HL-60/S4 treated with phorbol 12-myristate 13-acetate at 8.2 ng/mL for 4 days and 3 days (cell line): ENCODE data around the gene METTL6.
"Not testable (repeated sequence)": the region's sequence is repeated elsewhere in the genome, so short reads cannot be mapped to it uniquely, and the experiment has no call there.

ENCODE experiments used
- in situ Hi-C: fragments of 300-500 bp; cut with MboI; formaldehyde crosslinking; loops from 2 replicates; pipeline ENCODE4 v1.15.0; 2022; ENCODE audit warnings: low sequenced_read_pairs

The METTL6 gene

GRCh38 chr3:15427182-15427880 lies at the start of gene METTL6, which contains the start of gene EAF1:
Gene METTL6 (minus strand): TSS chr3:15427544. CDS start chr3:15426511, 1,033 bp downstream.
Gene EAF1 (plus strand): TSS chr3:15427598. CDS start chr3:15427780, 182 bp downstream.
- in situ Hi-C loops: no loop called here

GRCh38 chr3:15476378-15476777 lies 49.0 kb upstream of the METTL6 start:
- in situ Hi-C loops: no loop called here

- in situ Hi-C loops: no loop called here
These were observed 47.8 kb upstream of the METTL6 start for GRCh38 chr3:15475161-15475560.

GRCh38 chr3:15471861-15472260 lies 44.5 kb upstream of the METTL6 start:
- in situ Hi-C loops: no loop called here

- in situ Hi-C loops: no loop called here
These were observed 43.5 kb upstream of the METTL6 start for GRCh38 chr3:15470849-15471248.

GRCh38 chr3:15470261-15470660 lies 42.9 kb upstream of the METTL6 start:
- in situ Hi-C loops: no loop called here

- in situ Hi-C loops: no loop called here
These were observed 40.2 kb upstream of the METTL6 start for GRCh38 chr3:15467227-15468181.

GRCh38 chr3:15465876-15466585 lies 38.7 kb upstream of the METTL6 start:
- in situ Hi-C loops: no loop called here

- in situ Hi-C loops: no loop called here
These were observed 35.1 kb upstream of the METTL6 start for GRCh38 chr3:15462451-15462850.

- in situ Hi-C loops: no loop called here
These were observed 33.7 kb upstream of the METTL6 start for GRCh38 chr3:15460891-15461531.

- in situ Hi-C loops: no loop called here
These were observed 31.0 kb upstream of the METTL6 start for GRCh38 chr3:15458212-15458780.

GRCh38 chr3:15456915-15457314 lies 29.6 kb upstream of the METTL6 start:
- in situ Hi-C loops: not testable (repeated sequence)

- in situ Hi-C loops: no loop called here
These were observed 29.0 kb upstream of the METTL6 start for GRCh38 chr3:15456321-15456720.

- in situ Hi-C loops: no loop called here
These were observed 28.4 kb upstream of the METTL6 start for GRCh38 chr3:15455756-15456155.

- in situ Hi-C loops: no loop called here
These were observed 27.6 kb upstream of the METTL6 start for GRCh38 chr3:15454965-15455364.

- in situ Hi-C loops: no loop called here
These were observed 26.8 kb upstream of the METTL6 start for GRCh38 chr3:15453991-15454625.

- in situ Hi-C loops: no loop called here
These were observed 26.2 kb upstream of the METTL6 start for GRCh38 chr3:15453501-15453900.

- in situ Hi-C loops: no loop called here
These were observed 25.6 kb upstream of the METTL6 start for GRCh38 chr3:15452961-15453360.

- in situ Hi-C loops: no loop called here
These were observed 24.8 kb upstream of the METTL6 start for GRCh38 chr3:15452156-15452555.
